Measurements from ENCODE around the gene SRXN1.

The SRXN1 gene

DNA sequence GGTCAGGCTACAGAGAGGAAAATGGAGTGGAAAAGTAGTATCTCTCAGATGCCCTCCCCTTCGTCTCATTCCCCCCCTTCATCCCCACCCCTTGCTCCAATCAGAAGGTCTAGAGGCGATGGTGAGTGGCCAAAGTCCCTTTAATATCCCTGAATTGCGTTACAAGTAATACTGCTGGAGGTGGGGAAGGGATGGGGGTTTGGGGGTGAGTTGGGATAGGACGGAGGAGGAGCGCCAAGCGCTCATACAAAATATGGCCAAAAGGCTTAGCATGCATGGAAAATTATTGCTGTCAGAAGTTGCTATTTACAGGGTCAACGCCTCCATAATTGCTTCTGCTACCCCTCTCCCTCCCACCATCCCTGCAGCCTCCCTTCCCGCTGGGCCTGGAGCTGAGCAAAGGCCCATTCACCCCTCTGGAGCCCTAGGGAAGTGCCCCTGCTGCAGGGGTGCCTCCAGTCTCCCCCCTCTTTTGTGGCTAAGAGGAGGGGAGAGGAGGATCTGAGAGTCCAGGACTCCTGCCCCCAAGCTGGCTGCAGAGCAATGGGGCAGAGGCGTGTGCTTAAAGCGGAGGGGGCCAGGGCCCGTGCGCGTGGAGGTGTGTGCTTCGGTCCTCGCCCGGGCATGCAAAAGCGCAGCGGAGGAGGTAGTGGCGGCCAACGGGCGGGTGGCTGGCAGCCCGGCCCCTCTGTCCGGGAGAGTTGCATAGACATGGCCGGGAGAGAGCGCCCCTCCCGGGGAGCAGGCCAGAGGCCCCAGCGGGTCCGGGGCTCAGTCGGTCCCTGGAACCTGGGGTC, 8.7 kb upstream of the SRXN1 start:
- DNase-seq (ENCODE audit: low spot score): no peak
- TF ChIP-seq, protein P1, sequence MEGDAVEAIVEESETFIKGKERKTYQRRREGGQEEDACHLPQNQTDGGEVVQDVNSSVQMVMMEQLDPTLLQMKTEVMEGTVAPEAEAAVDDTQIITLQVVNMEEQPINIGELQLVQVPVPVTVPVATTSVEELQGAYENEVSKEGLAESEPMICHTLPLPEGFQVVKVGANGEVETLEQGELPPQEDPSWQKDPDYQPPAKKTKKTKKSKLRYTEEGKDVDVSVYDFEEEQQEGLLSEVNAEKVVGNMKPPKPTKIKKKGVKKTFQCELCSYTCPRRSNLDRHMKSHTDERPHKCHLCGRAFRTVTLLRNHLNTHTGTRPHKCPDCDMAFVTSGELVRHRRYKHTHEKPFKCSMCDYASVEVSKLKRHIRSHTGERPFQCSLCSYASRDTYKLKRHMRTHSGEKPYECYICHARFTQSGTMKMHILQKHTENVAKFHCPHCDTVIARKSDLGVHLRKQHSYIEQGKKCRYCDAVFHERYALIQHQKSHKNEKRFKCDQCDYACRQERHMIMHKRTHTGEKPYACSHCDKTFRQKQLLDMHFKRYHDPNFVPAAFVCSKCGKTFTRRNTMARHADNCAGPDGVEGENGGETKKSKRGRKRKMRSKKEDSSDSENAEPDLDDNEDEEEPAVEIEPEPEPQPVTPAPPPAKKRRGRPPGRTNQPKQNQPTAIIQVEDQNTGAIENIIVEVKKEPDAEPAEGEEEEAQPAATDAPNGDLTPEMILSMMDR (IDR thresholded peaks at IDR 0.05; ENCODE audit: extremely low read depth, missing control alignments): no peak

DNA sequence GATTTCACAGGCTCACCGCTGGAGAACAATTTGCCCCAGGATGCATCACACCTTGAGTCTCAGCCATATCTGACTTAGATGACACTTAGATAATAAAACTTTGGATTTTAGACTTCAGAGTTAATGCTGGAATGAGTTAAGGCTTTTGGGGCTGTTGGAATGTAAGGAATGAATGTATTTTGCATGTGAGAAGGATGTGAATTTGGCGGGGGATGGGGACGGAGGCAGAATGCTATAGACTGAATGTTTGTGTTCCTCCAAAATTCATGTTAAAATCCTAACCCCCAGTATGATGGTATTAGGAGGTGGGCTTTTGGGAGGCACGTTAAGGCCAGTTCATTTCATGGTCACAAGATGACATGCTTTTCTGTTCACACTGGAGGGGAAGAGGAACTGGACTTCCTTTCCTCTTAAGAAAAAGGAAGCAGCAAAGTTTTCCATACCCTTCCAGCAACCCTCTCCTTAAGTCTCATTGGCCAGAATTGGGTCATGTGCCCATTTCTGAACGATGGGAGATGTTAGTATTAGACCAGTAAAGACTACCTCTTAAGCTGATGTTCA, 5.8 kb upstream of the SRXN1 start:
- no peak for DNase-seq (ENCODE audit: low spot score)
- TF ChIP-seq, protein P1 (IDR thresholded peaks at IDR 0.05; ENCODE audit: extremely low read depth, missing control alignments): no peak

DNA sequence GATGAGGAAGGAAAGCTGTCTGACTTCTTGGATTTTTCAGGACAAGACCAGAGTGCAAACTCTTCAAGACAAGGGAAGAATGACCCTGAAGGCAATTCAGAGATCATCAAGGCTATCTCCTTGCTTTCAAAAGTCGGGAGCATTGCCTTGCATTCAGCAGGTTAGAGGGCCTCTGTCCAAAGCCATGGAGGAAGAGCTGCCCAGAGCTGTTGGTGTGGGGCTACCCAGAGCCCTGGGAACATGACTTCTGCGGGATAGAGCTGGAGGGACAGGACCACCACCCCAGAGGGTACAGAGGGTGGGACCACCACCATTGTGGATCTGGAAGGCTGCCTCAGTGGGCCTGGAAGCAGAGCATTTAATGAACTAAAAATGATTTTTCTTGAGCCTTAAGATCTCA, 5.2 kb upstream of the SRXN1 start:
- TF ChIP-seq, protein P1 (IDR thresholded peaks at IDR 0.05; ENCODE audit: extremely low read depth, missing control alignments): no peak
- no peak for DNase-seq (ENCODE audit: low spot score)

DNA sequence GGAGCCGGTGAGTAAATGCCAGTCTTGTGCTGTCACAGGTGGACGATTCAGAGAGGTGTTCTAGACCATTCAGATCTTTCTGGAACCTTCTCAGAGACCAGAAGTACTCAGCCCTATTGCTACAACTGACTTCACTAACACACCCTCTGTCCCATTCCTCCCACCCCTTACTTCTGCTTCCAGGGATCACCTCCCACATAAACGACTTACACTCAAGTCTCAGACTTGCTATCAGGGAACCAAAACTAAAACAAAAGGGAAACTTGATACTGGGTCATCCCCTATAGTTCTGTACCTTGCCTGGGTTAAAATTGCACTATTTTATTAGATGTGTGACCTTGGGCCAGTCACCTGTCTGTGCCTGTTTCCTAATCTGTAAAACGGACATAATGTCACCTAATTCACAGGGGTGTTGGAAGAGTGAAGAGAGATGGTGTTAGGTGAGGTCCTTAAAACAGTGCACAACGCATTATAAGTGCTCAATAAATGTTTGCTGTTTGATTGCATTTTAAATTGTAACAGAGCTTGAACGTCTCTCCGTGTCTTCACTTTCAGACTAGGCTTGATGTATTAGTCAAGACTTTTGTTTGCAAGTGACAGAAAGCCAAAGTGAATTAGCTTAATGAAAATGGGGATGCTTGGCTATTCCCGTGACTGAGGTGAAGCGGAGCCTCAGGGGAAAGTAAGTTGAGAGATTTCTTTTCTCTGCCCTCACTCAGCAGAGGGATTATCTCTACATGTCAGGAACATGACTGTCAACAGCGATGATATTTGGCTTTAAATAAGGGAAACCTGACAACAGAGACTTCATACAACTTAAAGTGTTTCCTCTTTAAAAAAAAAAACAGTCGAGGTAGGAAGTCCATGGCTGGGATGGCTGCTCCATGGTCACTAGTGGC, 3.0 kb upstream of the SRXN1 start:
- TF ChIP-seq, protein P1 (IDR thresholded peaks at IDR 0.05; ENCODE audit: extremely low read depth, missing control alignments): no peak

DNA sequence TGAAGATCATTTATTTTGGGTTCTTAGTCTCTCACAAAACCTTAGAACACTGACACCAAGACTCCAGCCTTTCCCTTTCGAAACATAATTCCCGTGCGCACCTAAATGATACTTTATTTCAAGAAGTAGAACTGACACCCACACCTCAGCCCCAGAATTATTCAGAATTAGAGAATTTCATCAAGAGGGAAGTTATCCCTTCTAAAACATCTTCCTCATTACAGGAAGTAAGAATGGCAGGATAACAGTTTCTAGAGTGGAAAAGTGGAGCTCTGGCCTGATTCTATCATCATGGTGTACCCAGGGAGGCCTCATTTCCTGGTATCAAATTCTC, 1.4 kb upstream of the SRXN1 start:
- TF ChIP-seq, protein P1 (IDR thresholded peaks at IDR 0.05; ENCODE audit: extremely low read depth, missing control alignments): no peak

More for the DNA sequence above, 3.0 kb upstream of the SRXN1 start:
- DNase-seq (ENCODE audit: low spot score): no peak

DNA sequence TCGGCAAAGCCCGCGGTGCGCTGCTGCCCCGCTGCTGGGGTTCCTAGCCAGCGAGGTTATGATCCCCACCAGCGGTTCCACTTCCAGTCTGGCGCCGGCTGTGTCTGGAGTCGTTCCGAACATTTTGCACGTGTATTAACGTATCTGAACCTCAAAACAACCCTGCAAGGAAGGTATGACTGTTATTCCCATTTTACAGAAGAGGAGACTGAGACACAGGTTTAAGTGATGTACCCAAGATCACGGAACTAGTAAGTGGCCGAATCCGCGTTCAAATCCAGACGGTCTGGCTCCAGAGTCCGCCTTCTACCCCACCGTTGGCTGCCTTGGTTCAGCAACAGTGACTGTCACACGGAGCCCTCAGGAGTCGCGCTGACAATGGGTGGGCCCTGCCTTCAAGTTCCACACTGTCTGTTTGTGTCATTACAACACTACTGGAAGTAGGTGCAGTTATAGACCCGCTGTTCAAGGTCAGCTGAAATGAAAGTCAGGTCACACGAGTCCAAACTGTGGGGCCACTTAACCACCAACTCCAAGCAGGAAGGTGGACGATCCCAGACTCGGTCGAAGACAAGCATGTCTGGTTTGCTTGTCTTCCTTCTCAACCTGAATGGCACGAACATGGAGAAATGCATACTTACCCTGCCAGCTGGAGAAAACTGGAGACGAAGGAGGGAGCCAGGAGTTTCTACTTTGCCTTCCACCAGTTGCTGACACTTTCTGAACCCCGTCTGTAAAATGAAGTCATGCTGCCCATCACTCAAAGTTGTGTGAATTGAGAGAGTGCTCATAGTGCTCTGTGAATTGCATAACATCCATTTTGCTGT, 803 bp upstream of the SRXN1 start:
- DNase-seq (ENCODE audit: low spot score): no peak
- TF ChIP-seq, protein P1 (IDR thresholded peaks at IDR 0.05; ENCODE audit: extremely low read depth, missing control alignments): no peak

More for the DNA sequence above, 1.4 kb upstream of the SRXN1 start:
- no peak for DNase-seq (ENCODE audit: low spot score)
